Fibroblast of villous mesenchyme (primary cell): ENCODE measurements around the gene CPSF3. TPM values are rescaled to one million over a fixed set of nuclear protein-coding genes. Genes with fewer than 3 reads are reported as not detected.

ENCODE experiments used
- DNase-seq: peaks from one replicate; pipeline ENCODE4 v3.0.0-alpha.2; 2010; ENCODE audit warnings: low read depth
- H3K4me3 ChIP-seq: 2 replicates; pipeline ENCODE4 v1.5.1; 2011; ENCODE audit warnings: low read depth, mild to moderate bottlenecking, low read length
- CTCF ChIP-seq: IDR thresholded peaks from 2 replicates; pipeline ENCODE4 v1.5.1; 2012; ENCODE audit warnings: low read depth, mild to moderate bottlenecking, low read length; ENCODE audit not compliant: insufficient read depth
- total RNA-seq: library from RNA; depleted of rRNA; stranded (reverse); fragments of >200 nt; gene quantifications from 2 replicates; pipeline ENCODE4 v1.2.3, GENCODE V29; 2012

The CPSF3 gene
- total RNA-seq, 1 donor: 68.2 TPM

- no peak for TF ChIP-seq CTCF
- no peak for DNase-seq
- no peak overlapping the region for H3K4me3 ChIP-seq
Measured at GRCh38 chr2:9379391-9379755, 44.1 kb upstream of the CPSF3 start.

GRCh38 chr2:9380702-9381628 lies 42.5 kb upstream of the CPSF3 start:
- TF ChIP-seq CTCF: no peak
- peak; percentile 97 for DNase-seq
- no peak overlapping the region for H3K4me3 ChIP-seq

GRCh38 chr2:9382604-9383235 lies 40.7 kb upstream of the CPSF3 start:
- H3K4me3 ChIP-seq: no peak overlapping the region
- no peak for DNase-seq
- no peak for TF ChIP-seq CTCF

GRCh38 chr2:9384521-9384920 lies 38.9 kb upstream of the CPSF3 start:
- DNase-seq: no peak
- TF ChIP-seq CTCF: no peak
- H3K4me3 ChIP-seq: no peak overlapping the region

GRCh38 chr2:9385841-9386240 lies 37.6 kb upstream of the CPSF3 start:
- DNase-seq: no peak
- H3K4me3 ChIP-seq: no peak overlapping the region
- TF ChIP-seq CTCF: no peak

- no peak overlapping the region for H3K4me3 ChIP-seq
- DNase-seq: no peak
- no peak for TF ChIP-seq CTCF
Measured at GRCh38 chr2:9388199-9388681, 35.2 kb upstream of the CPSF3 start.
